AG09309 (cell line): ENCODE measurements around the gene UGT1A8.

Experiments
- DNase-seq: peaks from one replicate; pipeline ENCODE4 v3.0.0-alpha.2; 2010; ENCODE audit warnings: low read depth
- H3K4me3 ChIP-seq: 2 replicates; pipeline ENCODE4 v1.5.1; 2011; ENCODE audit warnings: mild to moderate bottlenecking, low read depth, low read length, moderate library complexity; ENCODE audit not compliant: control insufficient read depth
- TF ChIP-seq, protein P1 (sequence below): IDR thresholded peaks from 2 replicates; pipeline ENCODE4 v1.5.1; 2011; ENCODE audit warnings: mild to moderate bottlenecking, low read depth, low read length, inconsistent platforms; ENCODE audit not compliant: insufficient read depth, control insufficient read depth; ENCODE audit errors: missing control alignments

The UGT1A8 gene

GRCh38 chr2:233684640-233685039 lies 67.2 kb downstream of the UGT1A8 start:
- H3K4me3 ChIP-seq: no peak overlapping the region
- DNase-seq: no peak
- TF ChIP-seq, protein P1, sequence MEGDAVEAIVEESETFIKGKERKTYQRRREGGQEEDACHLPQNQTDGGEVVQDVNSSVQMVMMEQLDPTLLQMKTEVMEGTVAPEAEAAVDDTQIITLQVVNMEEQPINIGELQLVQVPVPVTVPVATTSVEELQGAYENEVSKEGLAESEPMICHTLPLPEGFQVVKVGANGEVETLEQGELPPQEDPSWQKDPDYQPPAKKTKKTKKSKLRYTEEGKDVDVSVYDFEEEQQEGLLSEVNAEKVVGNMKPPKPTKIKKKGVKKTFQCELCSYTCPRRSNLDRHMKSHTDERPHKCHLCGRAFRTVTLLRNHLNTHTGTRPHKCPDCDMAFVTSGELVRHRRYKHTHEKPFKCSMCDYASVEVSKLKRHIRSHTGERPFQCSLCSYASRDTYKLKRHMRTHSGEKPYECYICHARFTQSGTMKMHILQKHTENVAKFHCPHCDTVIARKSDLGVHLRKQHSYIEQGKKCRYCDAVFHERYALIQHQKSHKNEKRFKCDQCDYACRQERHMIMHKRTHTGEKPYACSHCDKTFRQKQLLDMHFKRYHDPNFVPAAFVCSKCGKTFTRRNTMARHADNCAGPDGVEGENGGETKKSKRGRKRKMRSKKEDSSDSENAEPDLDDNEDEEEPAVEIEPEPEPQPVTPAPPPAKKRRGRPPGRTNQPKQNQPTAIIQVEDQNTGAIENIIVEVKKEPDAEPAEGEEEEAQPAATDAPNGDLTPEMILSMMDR: no peak

GRCh38 chr2:233686928-233687327 lies 69.5 kb downstream of the UGT1A8 start:
- DNase-seq: no peak
- H3K4me3 ChIP-seq: no peak overlapping the region
- TF ChIP-seq, protein P1: no peak

DNA sequence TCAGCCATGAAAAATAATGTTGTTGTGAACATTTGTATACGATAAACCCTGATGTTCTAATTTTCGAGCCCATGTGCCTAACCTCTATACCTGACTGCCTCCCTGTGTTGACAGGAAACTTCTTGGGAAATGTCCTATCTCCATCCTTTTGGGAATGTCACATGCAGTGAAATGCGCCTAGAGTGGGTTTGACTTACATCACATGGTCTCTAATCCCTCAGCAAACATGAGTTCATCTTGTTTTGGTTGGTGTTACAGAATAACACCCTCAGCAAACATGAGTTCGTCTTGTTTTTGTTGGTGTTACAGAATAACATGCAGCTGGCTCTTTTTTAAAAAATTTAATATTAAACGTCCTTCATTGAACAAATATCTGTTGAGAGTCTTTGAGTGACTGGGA lies 70.9 kb downstream of the UGT1A8 start:
- H3K4me3 ChIP-seq: no peak overlapping the region

GRCh38 chr2:233689031-233689430 lies 71.6 kb downstream of the UGT1A8 start:
- no peak for DNase-seq
- TF ChIP-seq, protein P1: no peak
- H3K4me3 ChIP-seq: no peak overlapping the region

More for the DNA sequence above, 70.9 kb downstream of the UGT1A8 start:
- DNase-seq: no peak
- TF ChIP-seq, protein P1: no peak

GRCh38 chr2:233689501-233689900 lies 72.1 kb downstream of the UGT1A8 start:
- TF ChIP-seq, protein P1: no peak
- no peak overlapping the region for H3K4me3 ChIP-seq
- no peak for DNase-seq

DNA sequence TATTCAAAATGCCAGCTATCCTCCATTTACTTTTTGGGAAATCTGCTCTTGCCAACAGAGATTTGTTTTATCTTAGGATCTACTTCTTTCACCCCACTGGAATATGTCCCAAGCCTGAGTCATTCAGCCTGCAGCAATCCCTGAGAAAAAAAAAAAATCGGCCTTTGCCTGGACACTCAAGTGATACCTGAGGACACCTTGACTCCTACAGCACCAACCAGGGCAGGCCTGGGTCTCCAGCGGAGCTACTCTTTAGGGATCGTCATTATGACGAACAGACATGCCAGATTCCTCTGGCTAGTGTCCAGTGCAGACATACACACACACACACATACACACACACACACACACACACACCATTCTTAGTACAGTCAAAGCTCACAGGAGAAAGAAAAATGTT lies 73.0 kb downstream of the UGT1A8 start:
- H3K4me3 ChIP-seq: no peak overlapping the region
- no peak for DNase-seq
- TF ChIP-seq, protein P1: no peak
